Lung (tissue), 12 donors: ENCODE results near the gene CDC42BPG. TPM values are rescaled to one million over a fixed set of nuclear protein-coding genes. Genes with fewer than 3 reads are reported as not detected.

Experiments used
- ATAC-seq: fragments of 200-7000 bp; cut with Tn5 transposase; one replicate; pipeline ENCODE4 v1.9.1; 2020; ENCODE audit warnings: moderate number of reproducible peaks; ENCODE audit not compliant: insufficient read depth, low FRiP score
- DNase-seq, 3 donors: peaks; one replicate each; pipeline ENCODE4 v3.0.0-alpha.2; 2013 to 2017
- H3K27ac ChIP-seq, 2 donors: one replicate each; pipeline ENCODE4 v1.5.1; 2013; ENCODE audit warnings: mild to moderate bottlenecking in 2 of 2, moderate library complexity in 2 of 2, control low read depth in 1 of 2, inconsistent platforms in 1 of 2, low read depth in 1 of 2, low read length in 1 of 2
- H3K27me3 ChIP-seq, 3 donors: one replicate each; pipeline ENCODE4 v1.5.1; 2013; ENCODE audit warnings: low read length in 2 of 3; ENCODE audit not compliant: control insufficient read depth in 3 of 3, insufficient read depth in 3 of 3
- H3K36me3 ChIP-seq, 4 donors: one replicate each; pipeline ENCODE4 v1.5.1; 2013; ENCODE audit warnings: low read length in 4 of 4, mild to moderate bottlenecking in 1 of 4, moderate library complexity in 1 of 4; ENCODE audit not compliant: control insufficient read depth in 4 of 4, insufficient read depth in 4 of 4
- H3K4me1 ChIP-seq, 5 donors: one replicate each; pipeline ENCODE4 v1.5.1; 2013; ENCODE audit warnings: low read length in 5 of 5, mild to moderate bottlenecking in 2 of 5, moderate library complexity in 1 of 5; ENCODE audit not compliant: control insufficient read depth in 5 of 5, insufficient read depth in 5 of 5
- H3K4me3 ChIP-seq: one replicate; pipeline ENCODE4 v1.5.1; 2013; ENCODE audit warnings: mild to moderate bottlenecking, control low read depth, moderate library complexity
- H3K9ac ChIP-seq, 2 donors: one replicate each; pipeline ENCODE4 v1.5.1; 2013; ENCODE audit warnings: low read length in 2 of 2, control low read depth in 1 of 2; ENCODE audit not compliant: insufficient read depth in 1 of 2
- H3K9me3 ChIP-seq, 4 donors: one replicate each; pipeline ENCODE4 v1.5.1; 2013; ENCODE audit warnings: low read length in 3 of 4, mild to moderate bottlenecking in 1 of 4, moderate library complexity in 1 of 4; ENCODE audit not compliant: control insufficient read depth in 4 of 4, insufficient read depth in 3 of 4
- WGBS, 2 donors: extraction: QIAGEN DNeasy Blood & Tissue Kit; methylation state at CpG; one replicate each; pipeline ENCODE4 v1.1.7; 2013; 5-methylcytosine and 5-hydroxymethylcytosine counted together
- polyA plus RNA-seq, 2 donors: library from polyadenylated mRNA; stranded (reverse); fragments of 200-250 nt; gene quantifications; one replicate each; pipeline ENCODE4 v1.2.1, GENCODE V29; 2013
- total RNA-seq, 2 donors: library from RNA; depleted of rRNA in 1 of 2; stranded (reverse); fragments of >200 nt in 1 of 2; gene quantifications; one replicate each; pipeline ENCODE4 v1.2.1, GENCODE V29; 2014 to 2021
- TF ChIP-seq, protein P1 (sequence below): IDR thresholded peaks from 2 replicates; pipeline ENCODE4 v1.5.1; 2012; ENCODE audit warnings: mild to moderate bottlenecking; ENCODE audit errors: control extremely low read depth, extremely low read depth
- donor health status: control.
- donor health status: control.
- donor health status: Bipolar disorder and iron deficiency.
- donor health status: healthy.
- donor health status: DM: yes; HTN: yes; CAD: no.

The CDC42BPG gene
- total and polyA plus RNA-seq, 4 donors, result 7.1 to 23.5 (median 10.6) TPM

DNA sequence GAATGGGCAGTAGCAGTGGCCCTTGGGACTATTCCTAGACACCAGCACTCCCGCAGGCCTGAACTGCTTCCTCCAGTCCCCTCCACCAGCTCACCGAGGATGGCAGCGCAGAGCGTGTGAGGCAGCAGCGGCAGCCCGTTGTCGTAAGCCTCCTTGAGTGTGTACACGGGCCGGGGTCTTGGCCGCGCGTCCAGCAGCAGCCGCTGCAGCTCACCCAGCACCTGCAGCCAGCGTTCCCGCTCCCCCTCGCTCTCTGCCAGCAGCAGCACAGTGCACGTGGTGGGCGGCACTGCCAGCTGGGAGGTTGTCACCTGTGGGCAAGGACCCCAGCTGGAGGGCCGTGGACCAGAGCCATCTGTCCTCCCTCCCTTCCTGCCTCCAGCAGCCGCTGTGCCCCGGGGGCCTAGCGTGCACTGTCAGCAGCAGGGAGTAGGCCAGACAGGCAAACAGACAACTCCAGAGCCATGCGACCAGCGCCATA lies 13.0 kb downstream of the CDC42BPG start:
- no peak overlapping the region for H3K9ac ChIP-seq
- H3K36me3 ChIP-seq, result peaks cover 0 to 25% (median 0%) of the 10 kb centered on the region in 4 donors
- no peak overlapping the region for H3K4me3 ChIP-seq
- ATAC-seq, result no peak
- no peak overlapping the region for H3K27ac ChIP-seq
- WGBS, 2 donors, result 91 to 92% methylated on average over 24 of the region's 24 CpGs
- no peaks in the 10 kb centered on the region for H3K9me3 ChIP-seq
- DNase-seq, result no peak
- H3K27me3 ChIP-seq, result no peaks in the 10 kb centered on the region
- TF ChIP-seq, protein P1, sequence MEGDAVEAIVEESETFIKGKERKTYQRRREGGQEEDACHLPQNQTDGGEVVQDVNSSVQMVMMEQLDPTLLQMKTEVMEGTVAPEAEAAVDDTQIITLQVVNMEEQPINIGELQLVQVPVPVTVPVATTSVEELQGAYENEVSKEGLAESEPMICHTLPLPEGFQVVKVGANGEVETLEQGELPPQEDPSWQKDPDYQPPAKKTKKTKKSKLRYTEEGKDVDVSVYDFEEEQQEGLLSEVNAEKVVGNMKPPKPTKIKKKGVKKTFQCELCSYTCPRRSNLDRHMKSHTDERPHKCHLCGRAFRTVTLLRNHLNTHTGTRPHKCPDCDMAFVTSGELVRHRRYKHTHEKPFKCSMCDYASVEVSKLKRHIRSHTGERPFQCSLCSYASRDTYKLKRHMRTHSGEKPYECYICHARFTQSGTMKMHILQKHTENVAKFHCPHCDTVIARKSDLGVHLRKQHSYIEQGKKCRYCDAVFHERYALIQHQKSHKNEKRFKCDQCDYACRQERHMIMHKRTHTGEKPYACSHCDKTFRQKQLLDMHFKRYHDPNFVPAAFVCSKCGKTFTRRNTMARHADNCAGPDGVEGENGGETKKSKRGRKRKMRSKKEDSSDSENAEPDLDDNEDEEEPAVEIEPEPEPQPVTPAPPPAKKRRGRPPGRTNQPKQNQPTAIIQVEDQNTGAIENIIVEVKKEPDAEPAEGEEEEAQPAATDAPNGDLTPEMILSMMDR, result no peak
- H3K4me1 ChIP-seq, result no peaks in the 10 kb centered on the region

DNA sequence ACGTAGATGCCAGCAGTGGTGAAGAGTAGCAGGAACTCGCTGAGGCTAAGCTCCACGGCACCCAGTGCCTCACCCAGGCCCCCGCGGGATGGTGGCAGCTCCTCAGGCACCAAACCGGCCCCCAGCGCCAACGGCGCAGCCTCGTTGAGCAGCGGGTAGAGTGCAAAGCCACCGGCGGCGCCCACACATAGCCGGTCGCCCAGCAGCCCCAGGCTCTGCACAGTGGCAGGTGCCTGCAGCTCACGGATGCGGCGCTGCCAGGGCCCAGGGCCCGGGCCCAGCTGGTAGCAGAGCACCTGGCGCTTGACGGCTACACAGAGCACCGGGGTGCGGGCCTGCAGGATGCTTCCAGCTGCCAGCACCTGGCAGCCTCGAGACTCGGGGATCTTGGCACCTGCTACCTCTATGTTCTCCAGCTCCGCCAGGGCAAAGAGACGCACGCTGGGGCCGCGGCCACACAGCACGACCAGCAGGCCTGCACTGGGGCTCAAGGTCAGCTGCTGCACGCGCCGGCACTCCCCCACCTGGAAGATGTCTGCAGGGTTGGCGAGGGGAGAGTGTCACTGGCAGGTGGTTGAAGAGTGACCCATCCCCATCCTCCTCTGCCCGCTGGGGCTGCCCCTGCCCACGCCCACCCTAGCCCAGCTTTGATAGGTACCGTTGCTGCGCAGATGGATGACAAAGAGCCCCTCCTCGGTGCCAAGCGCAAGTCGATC lies 14.8 kb downstream of the CDC42BPG start:
- WGBS, 2 donors, result 94 to 96% methylated on average over 43 of the region's 43 CpGs
- TF ChIP-seq, protein P1, result no peak
- Histone ChIP-seq H3K27ac (no peak overlapping the region), H3K27me3 (no peaks in the 10 kb centered on the region), H3K4me1 (no peaks in the 10 kb centered on the region), H3K9me3 (no peaks in the 10 kb centered on the region), H3K36me3 (peaks cover 0 to 25% (median 1%) of the 10 kb centered on the region in 4 donors), H3K9ac (no peak overlapping the region), H3K4me3 (no peak overlapping the region)
- DNase-seq (no peak), ATAC-seq (no peak)

DNA sequence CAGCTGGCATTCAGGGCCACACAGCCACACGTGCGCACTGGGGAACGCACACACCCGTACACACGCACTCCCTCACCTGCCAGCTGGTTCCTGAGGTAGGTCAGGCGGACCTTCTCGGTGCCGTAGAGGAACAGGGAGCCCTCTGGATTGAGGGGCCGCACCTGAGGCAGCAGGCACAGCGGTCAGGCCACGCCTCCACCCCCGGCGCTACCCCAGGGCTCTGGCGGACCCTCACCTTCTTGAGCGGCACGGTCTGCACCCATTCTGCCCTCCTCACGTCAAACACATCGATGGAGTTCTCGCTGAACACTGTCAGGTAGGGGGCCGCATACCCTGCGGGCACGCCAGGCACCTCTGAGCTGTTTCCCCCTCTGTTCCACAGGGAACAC lies 17.0 kb downstream of the CDC42BPG start:
- WGBS, 2 donors, result 95 to 97% methylated on average over 22 of the region's 22 CpGs

More for the DNA sequence above, 17.0 kb downstream of the CDC42BPG start:
- TF ChIP-seq, protein P1, result no peak
- Histone ChIP-seq H3K9ac (no peak overlapping the region), H3K27me3 (no peaks in the 10 kb centered on the region), H3K36me3 (peaks cover 0 to 15% (median 1%) of the 10 kb centered on the region in 4 donors), H3K9me3 (no peaks in the 10 kb centered on the region), H3K4me3 (no peak overlapping the region), H3K27ac (no peak overlapping the region), H3K4me1 (no peaks in the 10 kb centered on the region)
- no peak for ATAC-seq
- DNase-seq, result no peak
